ENCODE data around the gene OTUD3. TPM values are rescaled to one million over a fixed set of nuclear protein-coding genes. Genes with fewer than 3 reads are reported as not detected.

Gene OTUD3
- total and polyA plus RNA-seq, 9 of the 15 experiments (the other 6 are each of a cell fraction or from before 2014, with no cell fraction given): 2.0 to 16.6 (median 11.0) TPM

GRCh38 chr1:19869929-19870328, 12.3 kb upstream of the OTUD3 start (continued):
- TF ChIP-seq GABPB1 (CRISPR knock-in tag; IDR thresholded peaks at IDR 0.05) (no peak), POLR2AphosphoS2 (IDR thresholded peaks at IDR 0.05; ENCODE audit: low read length) (no peak), COPS2 (conservative IDR thresholded peaks at IDR 0.05) (no peak), TGIF2 (CRISPR knock-in tag; IDR thresholded peaks at IDR 0.05) (no peak), ZBTB12 (CRISPR knock-in tag; IDR thresholded peaks at IDR 0.05) (0 out of 2 replicates have a peak, but pooled peaks have one; percentile 61), CXXC5 (CRISPR knock-in tag; IDR thresholded peaks at IDR 0.05) (peak; percentile 88), SMARCC2 (IDR thresholded peaks at IDR 0.05; ENCODE audit: low read depth) (peak; percentile 90), CEBPZ (IDR thresholded peaks at IDR 0.05; ENCODE audit: borderline replicate concordance, low read depth, low read length) (no peak), ZNF695 (CRISPR knock-in tag; IDR thresholded peaks at IDR 0.05) (no peak), RBM15 (IDR thresholded peaks at IDR 0.05; ENCODE audit: insufficient read depth, low read length) (no peak), ZNF57 (CRISPR knock-in tag; IDR thresholded peaks at IDR 0.05) (no peak), ZNF253 (CRISPR knock-in tag; conservative IDR thresholded peaks at IDR 0.05) (no peak), ELF1 (tag; IDR thresholded peaks at IDR 0.05) (peak; percentile 90), IFI16 (CRISPR knock-in tag; IDR thresholded peaks at IDR 0.05) (no peak), YBX1 (IDR thresholded peaks at IDR 0.05) (no peak; the same call in 1 of the 2 replicates), SMC3 (conservative IDR thresholded peaks at IDR 0.05; ENCODE audit: insufficient read depth, low read depth, low read length) (no peak), U2AF1 (optimal IDR thresholded peaks at IDR 0.05; ENCODE audit: low read depth, low read length) (no peak), ZNF668 (CRISPR knock-in tag; IDR thresholded peaks at IDR 0.05) (peak; percentile 85; the same call in 1 of the 2 replicates), ZFP1 (CRISPR knock-in tag; IDR thresholded peaks at IDR 0.05) (no peak), RBFOX2 (IDR thresholded peaks at IDR 0.05; ENCODE audit: low read depth, low read length) (no peak), HEY1 (CRISPR knock-in tag; IDR thresholded peaks at IDR 0.05; ENCODE audit: borderline replicate concordance) (peak; percentile 93), ELF2 (CRISPR knock-in tag; IDR thresholded peaks at IDR 0.05) (no peak)
- TF ChIP-seq, protein P1, sequence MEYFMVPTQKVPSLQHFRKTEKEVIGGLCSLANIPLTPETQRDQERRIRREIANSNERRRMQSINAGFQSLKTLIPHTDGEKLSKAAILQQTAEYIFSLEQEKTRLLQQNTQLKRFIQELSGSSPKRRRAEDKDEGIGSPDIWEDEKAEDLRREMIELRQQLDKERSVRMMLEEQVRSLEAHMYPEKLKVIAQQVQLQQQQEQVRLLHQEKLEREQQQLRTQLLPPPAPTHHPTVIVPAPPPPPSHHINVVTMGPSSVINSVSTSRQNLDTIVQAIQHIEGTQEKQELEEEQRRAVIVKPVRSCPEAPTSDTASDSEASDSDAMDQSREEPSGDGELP (CRISPR knock-in tag; IDR thresholded peaks at IDR 0.05; ENCODE audit: borderline replicate concordance): peak; percentile 29; the same call in 1 of the 2 replicates
